Measurements from ENCODE around the gene PHAF1.

PHAF1 gene

DNA sequence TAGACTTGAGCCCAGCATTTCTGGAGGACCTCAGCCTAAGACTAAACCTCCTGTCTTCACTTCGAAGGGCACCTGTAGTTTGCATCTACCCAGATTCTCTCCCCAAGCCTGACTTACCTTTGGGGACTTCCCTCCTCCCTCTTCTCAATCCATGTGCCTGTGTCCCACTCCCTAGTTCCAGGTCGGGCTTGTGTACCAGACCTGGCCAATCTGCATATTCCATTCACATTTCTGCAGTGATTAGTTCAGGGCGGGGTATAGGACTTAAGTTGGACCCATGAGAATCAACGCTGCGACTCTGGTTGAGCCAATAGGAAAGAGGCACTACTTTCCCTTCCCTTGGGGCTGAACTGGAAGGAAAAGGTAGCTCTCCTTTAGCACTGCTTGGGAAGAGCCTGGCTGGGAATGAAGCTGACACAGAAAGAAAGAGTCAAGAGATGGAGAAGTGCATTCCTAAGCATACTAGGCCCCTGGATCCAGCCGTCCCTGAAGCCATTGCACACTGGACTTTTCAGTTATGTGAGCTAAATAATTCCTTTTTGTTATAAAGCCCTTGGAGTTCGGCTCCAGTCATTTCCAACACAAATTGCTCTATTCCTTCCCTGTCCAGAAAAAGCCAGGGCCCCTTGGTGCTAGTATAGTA, 47.5 kb downstream of the PHAF1 start:
- TF ChIP-seq CTCF (IDR thresholded peaks at IDR 0.05): no peak
- no peak for DNase-seq
- Mint-ChIP-seq H3K9me3 (peaks cover 4% of the 10 kb centered on the region), H3K27ac (no peak overlapping the region), H3K27me3 (ENCODE audit: low read depth, poor library complexity) (peaks cover 100% of the 10 kb centered on the region), H3K4me1 (peaks cover 9% of the 10 kb centered on the region), H3K4me3 (no peak overlapping the region), H3K36me3 (ENCODE audit: low read depth) (no peaks in the 10 kb centered on the region)

DNA sequence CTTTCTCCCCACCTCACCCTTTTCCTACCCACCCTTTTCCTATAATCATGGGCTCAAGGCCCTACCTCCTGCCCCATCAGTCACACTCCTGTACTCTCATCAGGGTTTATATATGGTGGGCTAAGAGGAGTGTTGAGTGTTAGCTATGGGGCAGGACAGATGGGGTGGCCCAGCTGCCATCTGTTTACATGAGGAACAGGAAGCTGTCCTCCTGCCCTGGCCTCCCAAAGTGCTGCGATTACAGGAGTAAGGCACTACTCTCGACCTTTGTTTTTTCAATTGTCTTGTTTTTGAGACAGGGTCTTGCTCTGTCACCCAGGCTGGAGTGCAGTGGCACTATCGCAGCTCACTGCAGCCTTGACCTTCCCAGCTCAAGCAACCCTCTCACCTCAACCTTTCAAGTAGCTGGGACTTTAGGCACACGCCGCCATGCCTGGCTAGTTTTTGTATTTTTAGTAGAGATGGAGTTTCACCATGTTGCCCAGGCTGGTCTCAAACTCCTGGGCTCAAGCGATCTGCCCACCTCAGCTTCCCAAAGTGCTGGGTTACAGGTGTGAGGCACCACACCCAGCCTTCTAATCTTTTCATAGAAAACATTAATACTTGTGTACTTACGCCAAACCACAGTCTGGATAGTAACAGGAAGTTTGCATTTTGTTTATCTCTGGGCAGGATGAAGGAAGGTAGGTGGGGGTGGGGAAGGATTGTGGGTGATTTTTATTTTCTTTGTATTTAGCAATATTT, 48.3 kb downstream of the PHAF1 start:
- no peak for DNase-seq
- H3K27ac Mint-ChIP-seq: no peak overlapping the region
- TF ChIP-seq CTCF (IDR thresholded peaks at IDR 0.05): no peak
- H3K27me3 Mint-ChIP-seq (ENCODE audit: low read depth, poor library complexity): peaks cover 100% of the 10 kb centered on the region
- no peaks in the 10 kb centered on the region for H3K36me3 Mint-ChIP-seq (ENCODE audit: low read depth)
- peaks cover 4% of the 10 kb centered on the region for H3K9me3 Mint-ChIP-seq
- peak overlapping the region; percentile 66 for H3K4me3 Mint-ChIP-seq
- H3K4me1 Mint-ChIP-seq: peaks cover 9% of the 10 kb centered on the region

DNA sequence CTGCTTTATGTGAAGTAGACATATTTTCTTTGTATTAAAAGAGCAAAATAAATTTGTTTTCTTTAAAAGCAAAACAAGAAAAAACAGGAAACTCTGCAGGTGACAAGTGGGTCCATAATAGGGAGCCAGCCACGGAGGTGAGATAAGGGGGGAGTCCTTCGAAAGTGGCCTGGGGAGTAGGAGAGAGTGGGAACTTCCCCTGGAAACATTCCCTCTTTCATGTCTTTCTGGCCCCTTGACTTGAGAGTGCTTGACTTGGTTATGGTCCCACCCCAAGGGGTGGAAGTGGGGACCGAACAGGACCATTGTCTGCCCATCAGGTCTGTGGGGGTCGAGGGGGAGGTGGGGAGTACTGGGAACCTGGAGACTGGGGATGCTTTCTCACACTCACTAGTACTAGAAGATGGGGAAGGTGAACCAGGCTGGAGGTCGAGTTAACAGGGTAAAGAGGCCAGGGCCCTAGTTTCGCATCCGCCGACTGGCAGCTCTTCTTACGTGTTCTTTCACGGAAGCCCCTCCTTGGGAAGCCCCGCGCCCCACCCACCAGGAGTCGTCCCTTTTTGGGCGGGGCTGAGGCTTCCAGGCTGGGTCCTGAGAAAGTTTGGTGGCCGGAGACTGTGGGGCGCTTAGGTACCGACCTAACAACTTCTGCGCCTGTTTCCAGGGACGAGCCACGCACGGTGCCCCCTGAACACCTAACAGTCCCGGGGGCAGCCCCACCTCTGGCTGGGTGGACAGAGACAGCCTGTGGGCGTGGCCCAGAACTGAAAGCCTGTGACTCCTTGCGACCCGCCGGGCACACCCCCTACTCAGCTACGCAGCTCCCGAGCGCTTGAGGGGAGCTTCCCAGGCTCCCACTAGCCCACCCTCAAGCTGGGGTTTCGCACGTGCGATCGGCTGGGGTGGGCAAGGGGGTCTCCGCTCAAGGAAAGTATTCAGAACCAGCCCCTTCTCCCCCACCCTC, 49.2 kb downstream of the PHAF1 start:
- peaks cover 100% of the 10 kb centered on the region for H3K27me3 Mint-ChIP-seq (ENCODE audit: low read depth, poor library complexity)
- H3K9me3 Mint-ChIP-seq: peaks cover 4% of the 10 kb centered on the region

GRCh38 chr16:67161595-67162058, 51.9 kb downstream of the PHAF1 start:
- no peaks in the 10 kb centered on the region for H3K36me3 Mint-ChIP-seq (ENCODE audit: low read depth)
- peaks cover 99% of the 10 kb centered on the region for H3K27me3 Mint-ChIP-seq (ENCODE audit: low read depth, poor library complexity)
- H3K4me3 Mint-ChIP-seq: no peak overlapping the region
- peaks cover 9% of the 10 kb centered on the region for H3K4me1 Mint-ChIP-seq
- H3K9me3 Mint-ChIP-seq: peaks cover 4% of the 10 kb centered on the region
- TF ChIP-seq CTCF (IDR thresholded peaks at IDR 0.05): no peak
- no peak for DNase-seq
- H3K27ac Mint-ChIP-seq: no peak overlapping the region

More for the DNA sequence above, 49.2 kb downstream of the PHAF1 start:
- TF ChIP-seq CTCF (IDR thresholded peaks at IDR 0.05): no peak
- Mint-ChIP-seq H3K27ac (no peak overlapping the region), H3K36me3 (ENCODE audit: low read depth) (no peaks in the 10 kb centered on the region), H3K4me1 (peaks cover 9% of the 10 kb centered on the region), H3K4me3 (peak overlapping the region; percentile 66)
- DNase-seq: no peak

DNA sequence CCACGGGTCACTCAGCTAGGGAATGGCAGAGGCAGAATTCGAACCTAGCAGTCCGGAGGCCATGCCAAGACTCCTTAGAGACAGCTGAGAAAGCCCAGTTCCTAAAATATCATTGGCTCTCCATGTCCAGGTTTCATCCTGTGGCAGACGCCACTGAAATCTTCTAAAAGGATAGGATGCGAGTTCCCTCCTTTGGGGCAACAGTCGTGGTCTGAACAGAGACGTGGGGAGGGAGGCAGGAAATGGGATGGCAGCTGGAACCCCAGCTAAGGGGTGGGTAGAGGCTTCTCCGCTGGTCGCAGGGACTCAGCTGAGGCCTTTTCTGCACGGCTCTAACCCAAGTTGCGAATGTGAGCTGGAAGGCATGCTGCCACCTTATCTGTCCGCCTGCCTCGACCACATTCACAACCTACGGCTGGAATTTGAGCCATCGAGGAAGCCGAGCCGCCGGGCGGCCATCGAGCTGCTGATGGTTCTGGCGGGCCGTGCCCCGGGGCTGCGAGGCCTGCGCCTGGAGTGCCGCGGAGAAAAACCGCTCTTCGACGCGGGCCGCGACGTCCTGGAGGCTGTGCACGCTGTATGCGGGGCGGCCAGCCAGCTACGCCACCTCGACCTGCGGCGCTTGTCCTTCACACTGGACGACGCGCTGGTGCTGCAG, 52.9 kb downstream of the PHAF1 start:
- Mint-ChIP-seq H3K27ac (no peak overlapping the region), H3K36me3 (ENCODE audit: low read depth) (no peaks in the 10 kb centered on the region), H3K9me3 (peaks cover 4% of the 10 kb centered on the region), H3K4me1 (peaks cover 9% of the 10 kb centered on the region), H3K27me3 (ENCODE audit: low read depth, poor library complexity) (peaks cover 99% of the 10 kb centered on the region), H3K4me3 (peak overlapping the region; percentile 52)
- TF ChIP-seq CTCF (IDR thresholded peaks at IDR 0.05): no peak
- DNase-seq: no peak
